HG03442 (cell line): ENCODE measurements around the gene PDSS2.
"Not testable (repeated sequence)": the region's sequence is repeated elsewhere in the genome, so short reads cannot be mapped to it uniquely, and the experiment has no call there.

ENCODE experiments used
- ATAC-seq: cut with Tn5 transposase; IDR thresholded peaks from one replicate; pipeline ENCODE4 v1.9.1; 2021; ENCODE audit warnings: mild to moderate bottlenecking, moderate library complexity; ENCODE audit not compliant: unreplicated experiment

Gene PDSS2

DNA sequence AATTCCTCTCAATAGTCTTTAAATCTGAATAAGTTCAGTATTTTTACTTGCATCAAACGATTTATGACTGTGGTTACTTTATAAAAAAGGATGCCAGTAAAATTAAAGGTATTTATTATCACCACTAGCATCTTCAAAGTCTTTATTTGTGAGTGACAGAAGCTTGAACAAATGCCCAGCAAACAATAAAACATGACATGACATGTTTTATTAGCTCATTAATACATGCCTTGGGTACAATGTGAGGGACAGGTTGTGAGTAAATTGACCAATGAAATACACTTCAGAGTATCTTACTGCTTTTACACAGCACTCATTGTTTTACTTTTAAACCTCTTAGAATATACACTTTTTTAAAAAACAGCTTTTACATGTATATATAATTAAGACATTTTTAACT, 230.6 kb downstream of the PDSS2 start:
- no peak for ATAC-seq

DNA sequence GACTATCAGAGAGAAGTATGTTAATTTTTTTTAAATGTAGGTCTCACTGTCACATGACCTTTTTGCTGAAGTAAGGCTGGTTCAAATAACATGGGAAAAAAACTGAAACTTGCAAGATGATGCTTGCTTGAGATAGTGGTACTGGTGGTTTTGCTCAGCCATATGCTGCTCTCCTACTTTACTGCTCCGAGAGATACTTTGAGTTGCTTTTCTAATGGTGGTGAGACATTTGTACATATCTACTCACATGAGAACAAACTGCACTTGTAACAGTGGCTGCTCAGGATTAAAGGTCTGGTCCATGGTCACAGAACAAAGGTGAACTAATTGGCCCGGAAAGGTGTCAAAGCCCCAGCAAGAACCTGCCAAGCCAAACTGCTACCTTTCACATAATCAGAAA, 237.8 kb downstream of the PDSS2 start:
- no peak for ATAC-seq

DNA sequence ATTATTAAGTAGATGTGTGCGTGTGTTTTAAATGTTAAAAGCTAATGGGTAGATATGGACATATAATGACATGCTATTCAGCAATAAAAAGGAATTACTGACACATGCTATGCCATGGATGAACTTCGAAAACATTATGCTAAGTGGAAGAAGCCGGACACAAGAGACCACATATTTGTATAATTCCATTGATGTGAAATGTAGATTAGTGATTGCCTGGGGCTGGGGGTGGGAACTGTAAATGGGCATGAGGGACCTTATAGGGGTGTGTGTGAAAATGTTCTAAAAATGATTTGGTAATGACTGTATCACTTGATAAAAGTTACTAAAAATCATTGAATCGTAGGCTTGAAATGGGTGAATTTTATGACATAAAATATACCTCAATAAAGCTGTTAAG, 239.5 kb downstream of the PDSS2 start:
- ATAC-seq = no peak

DNA sequence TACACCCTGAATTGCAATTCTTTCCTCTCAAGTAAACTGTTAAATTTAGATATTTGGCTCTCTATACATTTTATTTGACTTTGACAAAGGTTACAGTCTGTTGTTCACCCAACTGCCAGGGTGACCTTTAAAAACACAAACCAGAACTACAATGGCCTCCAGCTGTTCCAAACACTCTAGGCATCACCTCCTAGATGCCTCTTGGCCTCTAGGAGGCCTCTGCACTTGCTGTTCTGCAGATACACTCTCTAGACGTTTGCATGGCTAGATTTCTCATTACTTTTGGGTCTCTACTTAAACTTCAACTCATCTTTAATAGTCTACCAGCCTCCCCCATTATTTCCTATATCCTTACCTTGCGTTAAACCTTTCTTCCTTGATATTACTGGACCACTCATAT, 241.2 kb downstream of the PDSS2 start:
- no peak for ATAC-seq

DNA sequence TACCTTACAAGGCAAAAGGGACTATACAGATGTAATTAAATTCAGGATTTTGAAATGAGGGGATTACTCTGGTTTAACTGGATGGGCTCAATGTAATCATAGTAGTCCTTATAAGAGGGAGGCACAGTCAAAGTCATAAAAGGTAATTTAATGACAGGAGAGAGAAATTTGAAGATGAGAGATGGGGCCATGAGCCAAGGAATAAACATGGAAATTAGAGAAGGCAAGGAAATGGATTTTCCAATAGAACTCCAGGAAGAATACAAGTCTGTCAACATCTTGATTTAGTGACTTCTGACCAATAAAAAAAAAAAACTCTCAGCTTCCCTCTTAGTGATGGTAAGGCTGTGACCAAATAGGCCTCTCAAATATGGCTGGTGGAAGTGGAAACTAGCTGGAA, 242.1 kb downstream of the PDSS2 start:
- no peak for ATAC-seq

DNA sequence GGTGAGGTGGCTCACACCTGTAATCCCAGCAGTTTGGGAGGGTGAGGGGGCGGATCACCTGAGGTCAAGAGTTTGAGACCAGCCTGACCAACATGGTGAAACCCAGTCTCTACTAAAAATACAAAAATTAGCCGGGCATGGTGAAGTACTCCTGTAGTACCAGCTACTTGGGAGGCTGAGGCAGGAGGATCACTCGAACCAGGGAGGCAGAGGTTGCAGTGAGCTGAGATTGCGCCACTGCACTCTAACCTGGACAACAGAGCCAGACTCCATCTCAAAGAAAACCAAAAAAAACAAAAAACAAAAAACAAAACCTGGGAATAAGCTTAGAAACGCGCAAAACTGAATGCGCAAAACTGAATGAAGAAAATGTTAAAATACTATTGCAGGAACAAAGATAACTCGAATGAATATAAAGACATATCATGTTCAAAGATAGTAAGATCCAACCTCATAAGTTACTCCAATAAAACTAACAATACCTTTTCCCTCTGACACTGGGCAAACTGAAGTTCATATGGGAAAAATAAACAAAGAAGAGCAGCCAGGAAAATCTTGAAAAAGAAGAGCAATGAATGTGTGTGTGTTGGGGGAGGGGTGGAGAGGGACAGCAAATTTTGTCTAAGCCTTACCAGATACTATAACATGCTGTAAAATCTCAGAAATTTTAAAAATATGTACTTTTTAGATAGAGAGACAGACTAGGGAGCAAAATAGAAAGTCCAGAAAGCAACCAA, 243.0 kb downstream of the PDSS2 start:
- ATAC-seq = no peak

DNA sequence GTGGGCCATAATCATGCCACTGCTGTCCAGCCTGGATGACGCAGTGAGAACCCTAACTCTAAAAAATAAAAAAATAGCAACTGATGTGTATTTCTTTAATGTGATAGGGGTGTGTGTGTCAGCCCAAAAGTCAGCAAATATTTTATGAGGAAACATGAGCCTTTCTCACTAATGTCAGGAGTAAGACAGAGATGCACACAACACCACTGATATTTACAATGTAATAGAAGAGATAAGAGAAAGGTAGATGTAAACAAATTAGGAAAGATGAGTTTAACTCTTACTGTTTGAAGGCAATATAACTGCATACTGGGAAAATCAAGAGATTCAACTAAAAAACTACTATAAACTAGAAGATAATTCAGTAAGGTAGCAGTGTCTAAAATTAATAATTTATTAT, 244.0 kb downstream of the PDSS2 start:
- ATAC-seq = no peak

DNA sequence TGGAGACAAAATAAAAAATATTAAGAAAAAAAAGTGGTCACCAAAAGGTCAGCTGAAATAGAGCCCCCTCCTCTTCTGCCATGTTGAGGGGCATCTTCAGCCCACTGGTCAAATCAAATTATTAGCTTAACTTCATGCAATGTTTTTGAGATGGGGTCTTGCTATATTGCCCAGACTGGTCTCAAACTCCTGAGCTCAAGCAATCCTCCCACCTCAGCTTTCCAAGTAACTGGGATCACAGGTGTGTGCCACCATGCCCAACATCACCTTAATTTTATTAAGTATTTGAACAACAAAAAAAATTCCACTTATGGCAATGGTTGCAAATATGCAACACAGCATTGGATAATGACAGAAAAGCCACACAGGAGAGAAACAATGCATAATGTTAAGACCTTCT, 244.7 kb downstream of the PDSS2 start:
- ATAC-seq = no peak

DNA sequence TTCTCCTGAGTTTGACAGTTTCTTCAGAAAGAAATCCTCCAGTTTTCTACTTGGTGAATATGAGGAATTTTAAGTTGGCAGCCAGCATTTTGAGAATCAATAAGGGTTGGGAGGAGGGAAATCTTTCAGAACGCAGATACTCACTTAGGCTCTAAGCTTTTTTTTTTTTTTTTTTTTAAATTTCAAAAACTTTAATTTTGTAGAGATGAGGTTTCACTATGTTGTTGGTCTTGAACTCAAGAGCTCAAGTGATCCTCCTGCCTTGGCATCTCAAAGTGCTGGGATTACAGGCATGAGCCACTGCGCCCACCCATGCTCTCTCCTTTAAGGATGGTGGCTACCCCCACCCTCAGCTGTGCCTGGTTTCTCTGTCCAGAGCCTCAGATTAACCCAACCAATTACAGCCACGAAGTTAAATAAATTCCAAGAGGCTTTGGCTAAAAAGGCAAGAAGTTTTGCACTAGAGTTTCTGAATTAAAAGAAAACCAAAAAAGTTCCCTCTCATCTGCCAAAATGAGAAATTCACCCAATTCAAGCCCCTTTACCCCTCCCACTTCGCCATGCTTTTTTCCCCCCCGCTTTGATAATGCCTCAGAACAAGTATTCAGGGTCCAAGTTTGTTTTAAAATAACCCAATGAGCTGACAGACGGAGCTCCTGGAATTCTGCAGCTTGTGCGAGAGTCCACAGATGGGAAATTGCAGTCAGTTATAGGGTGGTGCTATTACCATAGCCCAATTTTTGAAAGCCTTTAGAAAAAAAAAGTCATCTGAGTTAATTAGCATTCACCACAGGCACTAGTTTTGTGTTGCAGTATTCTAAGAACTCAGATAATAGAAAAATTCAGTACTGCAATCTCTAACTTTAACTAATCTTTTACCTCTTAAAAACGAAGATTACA, 249.7 kb downstream of the PDSS2 start:
- no peak for ATAC-seq

DNA sequence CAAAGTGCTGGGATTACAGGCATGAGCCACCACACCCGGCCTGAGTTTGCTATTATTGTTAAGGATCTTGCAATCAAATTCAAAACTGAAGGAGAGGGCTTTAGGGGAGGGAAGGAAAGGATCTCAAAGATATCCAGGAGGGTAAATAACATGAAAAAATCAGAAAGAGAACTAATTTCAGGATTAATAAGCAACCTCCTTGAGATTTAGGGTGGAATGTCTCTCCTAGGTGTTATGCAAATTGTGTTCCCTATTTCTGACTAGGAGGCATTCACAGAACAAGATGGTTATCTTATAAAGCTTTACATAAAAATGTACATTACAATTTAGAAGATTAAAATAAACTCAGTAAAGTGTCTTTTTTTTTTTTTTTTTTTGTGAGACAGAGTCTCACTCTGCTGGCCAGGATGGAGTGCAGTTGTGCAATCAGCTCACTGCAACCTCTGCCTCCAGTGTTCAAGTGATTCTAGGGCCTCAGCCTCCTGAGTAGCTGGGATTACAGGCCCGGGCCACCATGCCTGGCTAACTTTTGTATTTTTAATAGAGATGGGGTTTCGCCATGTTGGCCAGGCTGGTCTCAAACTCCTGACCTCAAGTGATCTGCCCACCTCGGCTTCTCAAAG, 252.0 kb downstream of the PDSS2 start:
- ATAC-seq = no peak

DNA sequence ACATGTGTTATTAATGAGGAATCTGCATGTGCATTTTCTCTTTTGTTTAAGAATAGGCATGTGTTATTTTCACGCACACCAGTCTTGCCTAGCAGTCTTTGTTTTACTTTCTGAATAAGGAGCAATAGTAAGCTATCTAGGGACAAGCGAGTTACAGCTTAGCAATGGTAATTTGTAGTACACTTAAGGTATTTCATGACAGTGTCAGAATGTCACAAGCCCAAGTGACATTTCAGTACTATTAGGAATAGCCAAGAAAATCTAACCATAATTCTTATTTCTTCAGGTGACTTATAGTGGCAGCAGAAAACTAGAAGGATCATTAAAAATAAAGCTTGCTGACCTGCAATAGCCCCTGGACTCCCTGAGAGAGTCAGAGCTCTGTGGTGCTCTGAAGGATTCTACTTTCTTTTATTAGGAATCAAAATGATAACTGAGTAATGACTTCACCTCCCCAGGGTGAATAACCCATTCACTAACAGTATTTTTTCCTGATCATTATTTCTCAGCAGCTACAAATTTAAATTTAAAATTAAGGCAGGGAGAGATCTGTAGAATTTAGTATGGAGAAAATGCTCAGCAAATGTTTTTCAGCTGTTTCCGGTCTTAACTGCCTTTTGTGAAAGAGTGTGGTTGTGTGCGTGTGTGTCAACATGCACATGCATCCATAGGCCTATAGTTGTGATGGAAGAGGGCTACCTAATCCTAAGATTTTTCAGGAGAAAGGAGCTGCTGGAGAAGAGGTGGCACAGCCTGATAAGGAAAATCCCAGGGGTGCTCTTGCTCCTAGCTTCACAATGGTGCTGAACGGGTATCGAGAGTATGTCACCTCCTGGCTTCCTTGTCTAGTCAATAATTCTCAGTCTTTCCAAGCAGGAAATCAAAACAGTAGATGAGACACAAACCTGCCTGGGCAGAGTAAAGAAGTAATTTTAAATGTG, 254.0 kb downstream of the PDSS2 start:
- no peak for ATAC-seq

DNA sequence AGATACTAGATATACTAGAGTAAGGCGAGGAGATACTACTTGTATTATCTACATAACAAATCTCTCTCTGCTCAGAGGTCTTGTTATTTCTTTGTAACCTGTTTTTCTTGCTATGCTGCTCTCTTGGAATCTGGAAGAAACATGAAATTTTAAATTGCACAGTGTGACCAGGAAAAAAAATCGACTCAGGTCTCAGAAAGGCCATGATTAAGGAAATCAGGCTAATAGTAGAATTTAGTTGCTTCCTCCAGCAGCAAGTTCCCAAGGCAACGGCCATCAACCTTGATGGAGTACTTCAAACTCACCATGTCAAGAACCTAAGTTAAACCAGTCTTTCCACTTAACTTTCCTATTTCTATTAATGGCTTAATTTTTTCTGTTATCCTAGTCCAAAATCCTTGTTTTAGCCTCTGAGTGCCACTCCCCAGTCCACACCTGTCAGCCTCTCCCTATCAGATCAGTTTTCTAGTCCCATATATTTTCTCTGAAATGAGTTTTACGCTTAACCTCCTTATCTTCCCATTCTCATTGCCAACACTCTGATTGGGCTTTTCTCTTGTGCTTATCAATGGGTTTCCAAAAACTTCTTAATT, 256.4 kb downstream of the PDSS2 start:
- no peak for ATAC-seq

DNA sequence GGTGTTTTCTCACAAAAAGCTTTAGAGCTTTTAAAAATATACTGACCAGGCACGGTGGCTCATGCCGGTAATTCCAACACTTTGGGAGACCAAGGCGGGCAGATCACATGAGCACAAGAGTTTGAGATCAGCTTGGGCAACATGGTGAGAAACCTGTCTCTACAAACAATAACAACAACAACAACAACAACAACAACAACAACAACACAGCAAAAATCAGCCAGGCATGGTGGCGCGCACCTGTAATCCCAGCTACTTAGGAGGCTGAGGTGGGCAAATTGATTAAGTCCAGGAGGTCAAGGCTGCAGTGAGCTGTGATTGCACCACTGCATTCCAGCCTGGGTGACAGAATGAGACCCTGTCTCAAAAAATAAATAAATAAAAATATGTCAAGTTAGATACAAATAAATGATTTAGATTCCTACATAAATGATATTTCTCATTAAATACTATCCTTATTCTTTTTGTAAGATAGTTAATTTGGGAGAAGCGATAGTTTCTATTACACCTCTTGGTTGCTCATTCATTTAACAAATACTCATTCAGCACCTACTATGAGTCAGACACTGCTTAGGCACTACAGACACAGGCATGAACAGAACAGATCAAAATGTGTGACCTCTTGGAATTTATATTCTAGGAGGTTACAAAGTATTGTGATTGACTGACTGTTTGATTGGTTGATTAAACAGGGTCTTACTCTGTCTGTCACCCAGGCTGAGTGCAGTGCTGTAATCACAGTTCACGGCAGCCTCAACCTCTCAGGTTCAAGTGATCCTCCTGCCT, 260.5 kb downstream of the PDSS2 start:
- ATAC-seq = no peak

DNA sequence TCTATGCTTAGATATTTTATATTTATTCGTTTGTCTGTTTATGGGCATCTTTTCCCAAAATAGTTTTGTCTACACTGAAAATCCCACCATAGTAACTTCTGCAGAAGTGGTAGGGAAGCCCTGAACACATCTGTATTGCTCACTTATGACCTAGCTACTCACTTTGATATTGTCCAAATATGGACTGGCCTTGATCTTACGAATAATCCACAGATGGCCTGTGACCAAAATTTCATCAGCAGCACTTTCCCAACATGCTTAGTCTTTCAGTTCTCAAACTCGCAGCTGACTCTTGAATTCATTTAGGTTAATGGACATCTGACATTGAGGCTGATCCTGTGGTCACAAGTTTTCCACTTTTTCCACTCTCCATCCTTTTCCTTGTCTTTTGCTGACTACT, 263.2 kb downstream of the PDSS2 start:
- ATAC-seq = no peak

DNA sequence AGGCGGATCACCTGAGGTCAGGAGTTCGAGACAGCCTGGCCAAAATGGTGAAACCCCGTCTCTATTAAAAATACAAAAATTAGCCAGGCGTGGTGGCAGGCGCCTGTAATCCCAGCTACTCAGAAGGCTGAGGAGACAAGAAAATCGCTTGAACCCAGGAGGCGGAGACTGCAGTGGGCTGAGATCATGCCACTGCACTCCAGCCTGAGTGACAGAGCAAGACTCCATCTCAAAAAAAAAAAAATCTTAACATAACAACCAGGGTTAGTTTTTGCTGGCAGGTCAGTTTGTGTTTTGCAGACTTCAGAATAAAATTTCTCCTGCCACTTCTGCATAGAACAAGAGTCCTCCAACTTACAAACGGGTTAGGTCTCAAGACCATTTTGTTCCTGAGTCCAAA, 264.6 kb downstream of the PDSS2 start:
- not testable (repeated sequence) for ATAC-seq

DNA sequence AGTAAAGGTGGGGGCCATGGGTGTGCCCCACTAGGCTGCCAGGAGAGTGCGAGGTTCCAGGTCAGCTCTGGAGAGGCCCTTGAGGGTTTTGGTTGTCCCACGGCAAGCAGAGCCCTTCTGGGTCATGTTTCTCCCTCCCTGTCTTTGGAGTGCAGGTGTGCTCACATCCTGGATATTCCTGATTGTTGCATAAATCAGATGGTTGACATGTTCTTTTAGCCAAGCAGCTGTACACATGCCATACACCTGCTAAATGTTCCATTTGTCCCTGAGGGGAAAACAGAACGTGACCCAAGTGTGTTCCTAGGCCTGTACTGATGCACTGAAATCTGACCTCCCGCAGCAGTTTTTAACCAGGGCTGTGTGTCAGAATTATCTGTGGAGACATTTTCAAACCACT, 266.5 kb downstream of the PDSS2 start:
- no peak for ATAC-seq

DNA sequence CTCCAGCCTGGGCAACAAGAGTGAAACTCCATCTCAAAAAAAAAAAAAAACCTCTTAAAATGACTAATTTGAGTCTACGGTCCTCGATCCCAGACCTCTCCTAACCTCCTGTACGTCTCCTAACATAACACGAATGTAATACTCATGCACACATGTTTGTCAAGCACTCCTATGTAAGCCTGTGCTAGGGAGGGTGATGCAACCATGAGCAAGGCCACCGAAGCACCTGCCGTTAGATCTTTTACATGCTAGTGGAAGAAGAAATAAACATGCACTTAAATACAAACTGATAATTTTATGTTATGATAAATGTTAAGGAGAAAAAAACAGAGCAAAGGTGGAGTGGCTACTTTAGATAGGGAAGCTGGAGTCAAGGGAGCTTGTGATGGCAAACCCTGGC, 271.7 kb downstream of the PDSS2 start:
- ATAC-seq = no peak

DNA sequence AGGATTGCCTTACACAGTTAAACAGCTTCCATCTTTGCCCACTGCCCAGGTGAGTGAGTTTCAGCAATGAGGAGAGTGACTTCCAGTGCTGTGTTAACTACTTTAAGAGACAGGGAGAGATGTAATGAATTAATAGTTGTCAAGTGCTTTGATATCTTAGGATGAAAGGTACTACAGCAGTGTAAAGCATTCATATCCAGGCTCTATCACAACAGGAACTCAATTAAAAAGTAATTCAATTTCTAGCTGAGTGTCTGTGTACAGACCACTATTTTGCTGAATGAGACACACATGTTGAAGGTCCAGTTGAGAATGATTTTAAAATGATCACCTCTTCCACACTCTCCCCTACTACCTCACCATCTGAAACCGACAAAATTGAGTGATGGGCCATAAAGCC, 273.3 kb downstream of the PDSS2 start:
- ATAC-seq = no peak

DNA sequence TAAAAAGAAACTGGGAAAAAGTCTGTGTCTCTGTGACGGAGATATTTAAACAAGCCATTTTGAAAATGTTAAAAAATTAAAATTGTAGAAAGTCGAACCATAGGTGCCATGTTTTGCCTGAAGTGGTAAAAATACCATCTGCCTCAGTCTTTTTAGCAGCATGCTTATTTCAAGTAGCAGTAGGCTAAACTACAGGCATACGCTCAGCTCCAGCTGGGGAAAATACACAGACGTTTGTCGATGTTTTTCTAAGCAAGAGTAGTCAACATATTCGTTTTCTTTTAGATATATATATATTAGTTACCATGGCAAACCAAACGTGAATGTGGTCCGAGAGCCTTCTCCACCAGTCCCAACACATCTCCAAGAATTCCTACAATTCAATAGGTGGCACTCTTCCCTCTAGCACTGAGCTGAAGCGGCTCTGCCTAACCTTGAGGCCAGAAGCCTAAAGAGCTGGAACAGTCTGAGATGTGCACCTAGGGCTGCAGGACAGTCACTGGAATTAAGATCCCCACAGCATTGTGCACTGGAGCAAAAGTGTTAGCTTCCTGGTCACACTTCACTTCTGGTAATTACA, 273.9 kb downstream of the PDSS2 start:
- no peak for ATAC-seq
